ENCODE results near the gene MRPL10.

DNA sequence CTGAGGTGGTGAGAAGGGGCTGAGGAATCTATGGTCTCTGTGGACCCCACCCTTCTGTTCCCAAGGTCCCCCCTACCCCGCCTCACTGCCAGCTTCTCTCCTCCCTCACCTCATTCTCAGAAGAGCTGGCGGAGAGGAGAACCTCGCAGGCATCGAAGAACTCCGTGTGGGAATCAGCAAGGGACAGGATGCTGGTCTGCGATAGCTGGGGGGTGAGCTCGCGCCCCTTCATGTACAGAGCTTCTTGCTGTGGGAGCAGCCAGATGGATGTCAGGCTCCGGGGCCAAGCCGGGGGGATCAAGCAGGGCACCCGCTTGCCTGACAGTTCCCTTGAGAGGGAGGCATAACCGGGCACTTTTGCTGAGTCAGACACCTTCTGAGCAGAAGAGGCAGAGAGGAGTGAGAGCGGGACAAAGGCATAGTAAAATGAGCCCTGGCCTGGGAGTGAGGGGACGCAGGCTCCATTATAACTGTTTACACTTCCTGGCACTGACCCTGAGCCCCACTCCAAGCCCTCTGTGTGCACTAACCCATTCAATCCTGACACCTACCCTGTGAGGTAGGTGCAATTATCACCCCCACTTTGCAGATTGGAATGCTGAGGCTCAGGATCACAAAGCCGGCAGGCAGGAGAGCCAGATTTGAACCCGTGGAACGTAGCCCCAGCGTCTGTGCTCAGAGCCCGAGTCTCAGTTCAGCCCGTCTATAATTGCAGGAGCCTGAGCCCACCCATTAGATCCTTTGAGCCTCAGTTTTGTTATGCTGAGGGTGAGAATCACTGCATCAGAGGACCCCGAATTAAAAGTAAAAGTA is 16.0 kb downstream of the MRPL10 start:
- TF ChIP-seq, protein P1, sequence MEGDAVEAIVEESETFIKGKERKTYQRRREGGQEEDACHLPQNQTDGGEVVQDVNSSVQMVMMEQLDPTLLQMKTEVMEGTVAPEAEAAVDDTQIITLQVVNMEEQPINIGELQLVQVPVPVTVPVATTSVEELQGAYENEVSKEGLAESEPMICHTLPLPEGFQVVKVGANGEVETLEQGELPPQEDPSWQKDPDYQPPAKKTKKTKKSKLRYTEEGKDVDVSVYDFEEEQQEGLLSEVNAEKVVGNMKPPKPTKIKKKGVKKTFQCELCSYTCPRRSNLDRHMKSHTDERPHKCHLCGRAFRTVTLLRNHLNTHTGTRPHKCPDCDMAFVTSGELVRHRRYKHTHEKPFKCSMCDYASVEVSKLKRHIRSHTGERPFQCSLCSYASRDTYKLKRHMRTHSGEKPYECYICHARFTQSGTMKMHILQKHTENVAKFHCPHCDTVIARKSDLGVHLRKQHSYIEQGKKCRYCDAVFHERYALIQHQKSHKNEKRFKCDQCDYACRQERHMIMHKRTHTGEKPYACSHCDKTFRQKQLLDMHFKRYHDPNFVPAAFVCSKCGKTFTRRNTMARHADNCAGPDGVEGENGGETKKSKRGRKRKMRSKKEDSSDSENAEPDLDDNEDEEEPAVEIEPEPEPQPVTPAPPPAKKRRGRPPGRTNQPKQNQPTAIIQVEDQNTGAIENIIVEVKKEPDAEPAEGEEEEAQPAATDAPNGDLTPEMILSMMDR (conservative IDR thresholded peaks at IDR 0.05; ENCODE audit: low read length), result no peak
- TF ChIP-seq EZH2phosphoT487 (IDR thresholded peaks at IDR 0.05; ENCODE audit: borderline replicate concordance), result no peak

All from Loucy (cell line).